Activated T-helper 1 cell treated with Interleukin-2 at 50 U/mL for 16 hours (primary cell): Measurements from ENCODE around the gene SIVA1.
A peak's percentile ranks its signal among the peaks of the same experiment; 100 is the strongest.

ENCODE experiments used
- DNase-seq: peaks from one replicate; pipeline ENCODE4 v3.0.0-alpha.2; 2020; ENCODE audit warnings: low read depth

The SIVA1 gene

DNA sequence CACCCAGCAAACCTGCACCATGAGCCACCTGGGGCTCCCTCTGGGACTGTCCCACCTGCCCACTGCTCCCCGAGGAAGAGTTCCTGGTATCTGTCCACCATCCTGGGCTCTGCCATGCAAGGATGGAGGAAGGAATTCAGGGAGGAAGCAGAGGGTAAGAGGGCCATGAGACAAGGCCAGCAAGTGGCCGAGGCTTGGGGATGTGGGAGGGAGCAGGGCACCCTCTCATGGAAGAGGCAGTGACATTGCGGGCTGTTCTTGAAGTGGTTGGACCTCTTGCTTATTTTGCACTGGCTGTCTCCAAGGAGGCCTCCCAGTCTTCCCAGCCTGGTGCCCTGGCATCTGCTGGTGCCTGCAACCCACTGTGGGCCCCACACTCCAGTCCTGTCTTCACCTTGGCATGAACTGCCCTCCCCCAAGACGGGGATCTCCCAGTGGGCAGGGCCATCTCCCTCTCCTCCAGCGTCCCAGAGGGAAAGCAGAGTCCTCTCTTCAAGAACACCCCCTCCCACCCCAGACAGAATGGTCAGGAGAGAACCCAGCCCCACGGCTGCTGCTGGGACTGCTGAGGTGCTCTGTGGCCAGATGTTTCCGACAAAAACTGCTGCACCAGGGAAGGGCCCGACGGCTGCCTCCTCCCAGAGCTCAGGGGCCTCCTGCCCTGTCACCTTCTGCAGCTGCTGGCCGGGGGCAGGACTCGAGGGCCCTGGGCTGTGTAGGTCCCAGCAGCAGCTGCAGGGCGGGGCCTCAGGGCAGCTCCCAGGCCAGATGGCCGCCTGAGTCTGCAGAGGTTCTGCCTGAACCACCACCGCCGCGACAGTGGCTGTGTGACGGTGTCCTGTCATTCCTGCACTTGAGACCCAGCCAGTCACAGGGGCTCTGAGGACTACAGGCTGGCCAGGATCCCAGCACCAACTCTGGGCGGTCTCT is 44.4 kb downstream of the SIVA1 start:
- DNase-seq = no peak

DNA sequence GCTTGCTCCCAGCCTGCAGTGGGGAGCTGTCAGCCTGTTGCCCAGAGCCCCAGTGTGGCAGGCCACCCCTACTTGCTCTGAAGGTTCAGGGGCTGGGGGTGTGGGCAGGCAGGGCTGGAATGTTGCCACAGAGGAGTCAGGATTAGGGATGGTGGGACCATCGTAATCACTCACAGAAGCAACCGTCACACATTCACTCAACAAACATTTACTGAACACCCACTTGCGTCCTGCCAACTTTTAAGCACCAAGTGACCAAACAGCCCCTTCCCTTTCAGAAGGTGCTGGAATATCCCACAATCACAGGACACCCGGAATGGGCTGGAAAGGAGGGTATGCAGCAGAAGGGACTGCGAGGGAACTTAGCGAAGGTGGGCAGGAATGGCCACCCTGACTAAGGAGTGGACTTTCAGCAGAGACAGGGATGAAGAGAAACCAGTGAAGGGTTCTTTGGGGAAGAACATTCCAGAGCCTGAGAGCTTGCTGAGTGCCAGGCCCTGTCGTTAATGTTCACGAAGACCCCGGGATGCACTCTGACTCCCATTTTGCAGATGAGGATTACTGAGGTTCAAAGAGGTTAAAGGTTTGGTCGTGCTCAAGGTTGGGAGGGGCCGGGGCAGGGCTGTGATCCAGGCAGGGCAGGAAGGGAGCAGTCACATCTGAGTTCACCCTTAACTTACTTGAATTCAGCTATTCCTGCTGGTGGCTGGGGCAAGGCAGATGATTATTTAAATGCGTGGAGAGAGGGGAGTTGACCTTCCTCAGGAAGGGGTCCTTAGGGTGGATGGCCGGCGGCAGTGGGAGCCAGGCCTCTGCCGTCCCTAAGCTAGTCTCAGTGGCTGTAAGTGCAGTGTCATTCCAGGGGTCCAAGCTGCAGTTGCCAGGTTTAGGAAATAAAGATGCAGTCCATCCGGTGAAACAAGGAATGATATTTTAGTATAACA is 45.6 kb downstream of the SIVA1 start:
- no peak for DNase-seq

DNA sequence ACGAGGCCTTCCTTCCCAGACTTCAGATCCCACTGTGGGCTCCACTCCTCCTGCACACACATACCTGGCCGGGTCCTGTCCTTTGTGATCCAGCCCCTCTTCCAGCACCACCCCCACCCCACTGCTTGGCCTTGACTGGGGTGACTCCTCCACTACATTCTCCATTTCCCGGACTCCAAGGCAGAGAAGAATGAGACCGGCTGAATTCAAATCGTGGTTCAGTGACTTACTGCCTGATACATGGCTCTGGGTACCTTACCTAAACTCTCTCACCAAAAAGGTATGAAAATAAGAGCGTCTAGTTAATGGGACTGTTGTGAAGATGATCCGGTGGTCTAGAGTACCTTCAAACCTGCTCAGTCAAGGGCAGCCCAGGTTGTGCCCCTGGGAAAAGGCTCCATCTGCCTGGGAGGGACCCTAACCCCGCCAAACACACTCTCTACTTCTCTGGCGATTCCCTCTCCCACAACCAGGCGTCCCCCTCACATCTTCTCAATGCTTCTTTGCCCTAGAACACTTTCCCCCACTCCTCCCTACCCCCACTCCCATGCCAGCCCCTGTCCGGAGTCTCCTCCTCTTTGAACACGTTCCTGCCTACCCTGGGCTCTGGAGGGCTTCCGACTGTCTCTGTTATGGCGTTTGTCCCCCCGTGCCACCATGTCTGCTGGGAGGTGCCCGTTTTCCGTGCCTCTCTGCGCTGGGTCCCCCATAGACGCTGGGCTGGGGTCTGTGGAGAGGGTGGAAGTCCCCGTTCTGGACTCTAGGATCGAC is 46.5 kb downstream of the SIVA1 start:
- DNase-seq = no peak

DNA sequence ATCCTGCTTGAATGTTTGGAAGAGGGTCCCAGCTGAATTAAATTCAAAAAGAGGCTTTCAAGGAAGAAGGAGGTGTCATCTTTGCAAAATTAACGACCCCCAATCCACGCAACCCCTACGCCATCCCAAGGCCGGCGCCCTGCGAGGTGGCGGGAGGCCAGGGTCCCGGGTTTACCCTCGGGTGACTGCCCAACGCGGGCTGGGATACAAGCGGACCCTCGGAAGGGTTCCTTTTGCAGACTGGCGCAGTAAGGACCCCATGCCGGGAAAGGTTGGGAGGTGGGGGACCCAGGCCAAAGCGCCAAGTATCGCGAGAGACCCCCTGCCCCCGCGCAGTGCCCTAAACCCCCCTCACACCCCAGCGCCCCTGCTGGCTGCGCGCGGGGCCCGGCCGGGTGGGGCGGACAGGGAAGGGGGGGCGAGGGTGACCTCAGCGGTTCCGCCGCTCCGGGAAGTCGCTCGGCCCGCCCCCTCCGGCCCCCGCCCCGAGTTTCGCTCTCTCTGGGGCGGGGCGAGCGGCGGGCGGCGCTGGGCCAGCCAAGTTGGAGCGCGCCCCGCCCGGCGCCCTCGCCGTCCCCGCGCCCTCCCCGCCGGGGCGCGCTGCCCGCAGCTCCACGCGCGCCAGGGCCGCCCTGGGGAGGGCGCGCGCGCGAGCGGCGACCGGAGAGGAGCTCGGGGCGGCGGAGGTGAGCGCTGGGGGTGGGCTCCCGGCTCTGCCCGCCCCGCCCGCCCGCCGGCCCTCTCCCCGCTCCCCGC is 47.2 kb downstream of the SIVA1 start:
- DNase-seq = peak; percentile 77

DNA sequence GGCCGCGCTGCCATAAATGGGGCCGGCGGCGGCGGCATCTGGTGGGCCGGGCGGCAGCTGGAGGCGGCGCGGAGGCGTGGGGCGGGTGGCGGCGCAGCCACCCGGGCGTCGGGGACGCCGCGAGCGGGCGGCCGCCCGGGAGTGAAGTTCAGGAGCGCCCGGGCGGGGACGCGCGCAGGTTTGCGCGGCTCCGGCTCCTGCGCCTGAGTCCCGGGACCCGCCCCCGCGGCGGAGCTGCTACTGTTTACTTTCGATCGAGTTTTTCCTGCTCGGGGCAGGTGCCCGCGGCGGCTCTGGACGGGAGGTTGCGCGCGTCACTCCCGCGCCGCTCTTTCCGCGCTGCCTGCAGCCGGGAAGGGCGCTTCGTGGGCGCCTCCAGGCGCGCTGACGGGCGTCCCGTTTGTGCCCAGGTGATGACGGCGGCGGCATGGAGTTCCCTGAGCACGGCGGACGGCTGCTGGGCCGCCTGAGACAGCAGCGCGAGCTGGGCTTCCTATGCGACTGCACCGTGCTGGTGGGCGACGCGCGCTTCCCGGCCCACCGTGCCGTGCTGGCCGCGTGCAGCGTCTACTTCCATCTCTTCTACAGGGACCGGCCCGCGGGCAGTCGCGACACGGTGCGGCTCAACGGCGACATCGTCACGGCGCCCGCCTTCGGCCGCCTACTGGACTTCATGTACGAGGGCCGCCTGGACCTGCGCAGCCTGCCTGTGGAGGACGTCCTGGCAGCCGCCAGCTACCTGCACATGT is 48.0 kb downstream of the SIVA1 start, which contains the start of gene ZBTB42:
Gene ZBTB42 (plus strand): TSS at position 331 of the 749 bp plus-strand sequence. CDS start 97 bp downstream, at position 428.
- peak; percentile 59 for DNase-seq

DNA sequence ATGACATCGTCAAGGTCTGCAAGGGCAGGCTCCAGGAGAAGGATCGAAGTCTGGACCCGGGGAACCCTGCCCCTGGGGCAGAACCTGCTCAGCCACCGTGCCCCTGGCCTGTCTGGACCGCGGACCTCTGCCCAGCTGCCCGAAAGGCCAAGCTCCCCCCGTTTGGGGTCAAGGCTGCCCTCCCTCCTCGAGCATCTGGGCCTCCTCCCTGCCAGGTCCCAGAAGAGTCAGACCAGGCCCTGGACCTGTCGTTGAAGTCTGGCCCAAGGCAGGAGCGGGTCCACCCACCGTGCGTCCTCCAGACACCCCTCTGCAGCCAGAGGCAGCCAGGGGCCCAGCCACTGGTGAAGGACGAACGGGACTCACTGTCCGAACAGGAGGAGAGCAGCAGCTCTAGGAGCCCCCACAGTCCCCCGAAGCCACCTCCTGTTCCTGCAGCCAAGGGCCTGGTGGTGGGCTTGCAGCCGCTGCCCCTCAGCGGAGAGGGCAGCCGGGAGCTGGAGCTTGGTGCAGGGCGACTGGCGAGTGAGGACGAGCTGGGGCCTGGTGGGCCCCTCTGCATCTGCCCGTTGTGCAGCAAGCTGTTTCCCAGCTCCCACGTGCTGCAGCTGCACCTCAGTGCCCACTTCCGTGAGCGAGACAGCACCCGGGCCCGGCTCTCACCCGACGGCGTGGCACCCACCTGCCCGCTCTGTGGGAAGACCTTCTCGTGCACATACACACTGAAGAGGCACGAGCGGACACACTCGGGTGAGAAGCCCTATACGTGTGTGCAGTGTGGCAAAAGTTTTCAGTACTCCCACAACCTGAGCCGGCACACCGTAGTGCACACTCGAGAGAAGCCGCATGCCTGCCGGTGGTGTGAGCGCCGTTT is 48.8 kb downstream of the SIVA1 start:
- no peak for DNase-seq

DNA sequence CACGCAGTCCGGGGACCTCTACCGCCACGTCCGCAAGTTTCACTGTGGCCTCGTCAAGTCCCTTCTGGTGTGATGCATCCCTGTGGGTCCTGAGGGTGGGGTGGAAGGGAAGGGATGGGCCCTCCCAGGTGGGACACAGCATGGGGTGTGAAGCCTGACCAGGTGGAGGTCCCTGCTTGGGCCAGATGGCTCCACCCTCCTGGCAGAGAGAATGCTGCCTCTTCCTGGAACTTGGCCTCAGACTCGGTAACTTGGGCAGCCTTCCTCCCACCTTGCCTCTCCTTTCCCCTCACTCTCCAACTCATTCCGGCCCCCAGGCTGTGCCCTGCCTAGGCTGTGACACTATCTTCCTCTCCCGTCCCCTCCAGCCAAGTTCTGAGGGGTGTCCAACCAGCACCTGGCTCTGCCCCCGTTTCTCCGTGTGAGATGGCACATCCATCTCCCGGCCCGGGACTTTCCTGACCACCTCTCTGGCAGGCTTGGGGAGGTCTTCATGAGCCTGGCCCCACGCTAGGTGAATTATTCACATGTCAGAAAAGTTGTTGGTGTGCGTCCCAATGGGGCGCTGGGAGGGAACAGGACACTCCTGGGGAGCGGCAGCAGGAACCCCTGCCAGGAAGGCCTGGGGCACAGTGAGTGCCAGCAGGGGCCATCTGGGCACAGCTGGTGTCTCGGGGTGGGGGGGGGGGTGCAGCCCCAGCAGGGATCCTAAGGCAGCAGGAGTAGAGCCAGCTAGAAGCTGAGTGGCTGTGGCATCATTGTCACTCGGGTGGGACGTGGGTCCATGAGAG is 49.6 kb downstream of the SIVA1 start:
- no peak for DNase-seq

DNA sequence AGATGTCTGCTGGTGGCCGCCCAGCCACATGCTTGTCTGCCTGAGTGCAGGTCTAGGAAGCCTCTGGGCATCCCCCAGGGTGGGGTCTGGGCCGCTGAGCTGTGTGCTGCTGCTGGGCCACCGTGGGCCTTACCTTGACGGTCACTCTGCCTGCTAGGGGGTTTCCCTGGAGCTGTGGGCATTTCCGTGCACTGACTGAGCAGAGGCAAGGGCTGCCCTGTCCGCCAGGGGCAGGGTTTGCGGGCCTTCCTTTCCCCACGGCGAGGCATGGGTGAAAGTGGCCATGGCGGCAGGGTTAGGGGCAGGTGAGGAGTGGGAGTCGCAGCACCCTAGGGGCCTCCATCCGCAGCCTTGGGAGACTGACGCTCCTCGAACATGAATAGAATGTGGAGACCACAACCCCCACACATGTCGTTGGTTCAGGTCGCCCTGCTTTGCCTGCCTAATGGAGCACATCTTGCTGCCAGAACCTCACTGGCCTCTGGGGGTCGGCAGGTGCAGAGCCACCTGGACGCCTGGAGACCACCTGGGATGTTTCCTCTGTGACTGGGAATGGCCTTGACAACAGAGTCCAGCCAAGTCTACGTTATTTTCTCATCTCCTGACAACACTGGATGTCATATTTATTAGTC is 50.4 kb downstream of the SIVA1 start:
- no peak for DNase-seq

DNA sequence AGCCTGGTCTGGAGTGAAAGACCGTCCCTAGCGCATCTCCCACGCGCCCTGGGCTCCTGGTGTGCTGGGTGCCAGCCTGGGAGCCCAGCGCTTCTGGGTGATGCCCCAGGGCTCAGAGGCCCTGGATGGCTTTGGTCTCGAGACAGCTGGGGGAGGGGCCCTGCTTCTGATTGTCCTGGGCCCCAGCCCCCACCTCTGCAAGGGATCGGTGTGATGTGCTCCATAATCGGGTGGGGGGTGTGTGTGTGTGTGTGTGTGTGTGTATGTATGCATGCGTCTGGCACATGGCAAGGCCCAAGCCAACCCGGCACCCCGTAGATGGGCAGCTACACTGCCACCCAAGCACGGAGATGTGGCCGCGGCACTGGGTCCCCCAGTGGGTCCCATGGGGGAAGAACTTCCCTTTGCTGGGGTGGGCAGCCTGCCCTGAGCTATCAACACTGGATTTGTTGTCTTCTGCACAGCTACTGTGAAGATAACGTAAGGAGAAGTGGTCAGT is 51.0 kb downstream of the SIVA1 start:
- no peak for DNase-seq

DNA sequence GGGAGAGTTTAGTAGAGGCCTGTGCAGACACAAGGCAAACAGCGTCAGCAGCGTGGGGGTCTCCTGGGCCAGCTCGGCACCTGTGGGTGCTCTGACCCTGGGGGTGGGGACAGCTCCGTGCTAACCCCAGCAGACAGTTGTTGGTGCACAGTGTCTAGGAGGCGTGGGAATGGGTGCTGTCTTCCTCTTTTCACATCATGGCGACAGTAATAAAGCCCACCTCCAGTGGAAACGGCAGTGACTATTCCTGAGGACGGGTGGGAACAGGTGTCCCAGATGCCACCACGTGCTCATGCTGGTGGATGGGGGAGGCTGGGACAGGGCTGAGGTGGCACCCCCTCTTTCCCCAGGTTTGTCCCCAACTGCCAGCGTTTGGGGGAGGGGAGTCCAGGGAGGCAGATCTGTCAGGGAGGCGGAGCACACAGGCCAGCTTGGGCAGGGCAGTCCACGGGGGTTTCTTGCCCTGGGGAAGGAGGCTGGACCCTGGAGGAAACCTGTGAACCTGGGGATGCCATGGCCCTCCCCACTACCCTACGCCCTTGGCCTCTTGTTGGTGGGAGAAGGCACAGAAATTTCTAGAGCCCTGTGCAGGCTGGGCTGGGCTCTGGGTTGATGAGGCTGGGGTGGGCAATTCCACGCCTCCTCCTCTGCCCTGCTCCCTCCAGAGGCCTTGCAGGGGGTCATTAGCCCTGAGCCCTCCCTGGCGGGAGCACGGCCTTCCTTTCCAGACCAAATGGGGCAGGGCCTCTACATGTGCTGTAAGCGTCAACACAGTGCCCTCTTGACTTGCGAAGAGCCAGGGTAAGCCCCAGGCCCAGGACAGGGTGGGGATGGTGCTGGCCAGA is 51.8 kb downstream of the SIVA1 start:
- no peak for DNase-seq

DNA sequence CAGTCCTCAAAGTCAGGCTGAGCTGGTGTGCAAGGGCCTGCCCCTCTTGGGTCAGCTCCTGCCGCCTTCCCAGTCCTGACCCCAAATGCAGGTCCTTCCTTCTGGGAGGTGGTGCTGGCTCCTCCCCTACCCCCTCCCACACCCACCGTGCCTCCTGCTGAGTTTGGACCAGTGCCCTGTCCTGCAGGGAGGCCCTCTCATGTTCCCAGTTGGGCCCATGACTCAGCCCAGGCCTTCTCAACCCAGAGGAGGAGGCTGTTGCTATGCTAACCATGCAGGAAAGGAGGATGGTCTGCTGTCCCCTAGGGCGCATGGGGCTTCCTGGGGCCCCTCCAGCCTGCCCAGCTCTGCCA is 52.4 kb downstream of the SIVA1 start:
- DNase-seq = no peak

DNA sequence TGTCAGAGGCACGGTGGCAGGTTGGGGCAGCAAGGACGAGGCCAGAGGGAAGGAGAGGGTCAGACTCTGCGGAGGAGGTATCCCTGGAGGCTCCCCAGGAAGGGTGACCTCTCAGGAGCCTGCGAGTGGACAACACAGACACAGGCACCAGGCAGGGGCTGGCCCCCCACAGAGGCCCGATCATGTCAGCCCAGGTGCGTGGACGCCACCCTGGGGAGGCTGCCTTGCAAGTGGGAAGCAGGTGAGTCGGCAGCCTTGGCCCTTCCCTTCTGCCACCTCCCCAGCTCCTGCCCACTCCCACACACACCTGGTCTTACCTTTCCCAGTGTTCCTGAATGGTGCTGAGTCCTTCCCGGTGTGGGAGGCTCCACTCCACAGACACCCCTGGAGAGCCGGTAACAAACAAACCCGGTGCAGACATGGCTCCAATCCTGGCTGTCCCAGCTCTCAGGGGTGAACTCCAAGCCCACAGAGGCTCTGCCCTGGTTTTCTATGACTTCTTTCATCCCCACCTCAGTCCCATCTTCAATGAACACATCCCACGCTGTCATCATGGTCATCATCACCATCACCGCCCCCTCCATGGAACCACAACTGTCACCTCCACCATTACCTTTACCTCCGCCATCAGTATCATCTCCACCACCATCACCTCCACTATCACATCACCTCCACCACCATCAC is 53.1 kb downstream of the SIVA1 start:
- DNase-seq = no peak

DNA sequence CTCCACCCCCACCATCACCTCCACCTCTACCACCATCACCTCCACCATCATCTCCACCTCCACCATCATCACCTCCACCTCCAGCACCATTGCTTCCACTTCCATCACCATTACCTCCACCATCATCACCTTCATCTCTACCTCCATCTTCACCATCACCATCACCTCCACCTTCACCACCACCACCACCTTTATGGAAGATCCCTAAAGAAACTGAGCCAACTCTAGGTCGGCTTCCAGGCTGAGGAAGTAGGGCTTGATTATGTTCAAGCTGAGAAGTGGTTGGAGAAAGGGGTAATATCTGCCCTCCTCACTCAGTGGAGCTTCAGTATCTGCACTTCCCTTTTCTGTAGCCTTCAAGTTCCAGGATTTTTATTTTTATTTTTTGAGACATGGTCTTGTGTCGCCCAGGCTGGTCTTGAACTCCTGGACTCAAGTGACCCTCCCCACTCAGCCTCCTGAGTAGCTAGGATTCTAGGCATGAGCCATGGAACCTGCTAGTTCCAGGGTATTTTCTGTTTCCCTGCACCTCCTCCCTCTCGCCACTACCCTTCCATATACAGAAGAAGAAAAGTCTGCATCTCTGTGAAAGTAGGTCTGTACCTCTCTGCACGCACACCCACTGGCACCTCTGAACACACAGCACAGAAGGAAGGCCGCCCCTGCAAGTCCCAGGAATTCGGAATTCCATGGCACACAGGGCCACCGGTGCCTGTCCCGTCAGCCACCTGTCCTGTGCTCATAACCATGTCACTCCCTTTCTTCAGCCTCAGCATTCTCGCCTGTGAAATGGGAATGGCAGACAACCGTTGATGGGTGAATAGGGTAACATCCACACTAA is 53.9 kb downstream of the SIVA1 start:
- DNase-seq = no peak

DNA sequence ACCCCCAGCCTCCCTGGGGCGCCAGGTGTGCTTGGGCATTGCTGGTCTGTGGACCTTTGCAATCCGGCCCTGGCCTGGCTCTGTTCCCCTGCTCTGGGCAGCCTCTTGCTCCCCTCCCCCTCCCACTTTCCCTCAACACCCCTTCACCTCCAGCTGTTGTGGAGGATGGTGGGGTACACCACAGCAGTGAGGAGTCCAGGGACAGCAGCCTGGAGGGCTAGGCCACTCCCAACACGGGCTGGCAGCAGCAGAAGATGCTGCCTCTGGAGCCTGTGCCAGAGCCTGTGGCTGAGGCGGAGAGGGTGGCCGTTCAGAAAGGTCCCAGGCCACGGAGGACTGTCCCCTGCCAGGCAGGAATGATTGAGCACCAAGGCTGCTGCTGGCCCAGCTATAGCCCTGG is 55.5 kb downstream of the SIVA1 start:
- DNase-seq = no peak
